ENCODE measurements around the gene LRBA.

- TF ChIP-seq, protein P1, sequence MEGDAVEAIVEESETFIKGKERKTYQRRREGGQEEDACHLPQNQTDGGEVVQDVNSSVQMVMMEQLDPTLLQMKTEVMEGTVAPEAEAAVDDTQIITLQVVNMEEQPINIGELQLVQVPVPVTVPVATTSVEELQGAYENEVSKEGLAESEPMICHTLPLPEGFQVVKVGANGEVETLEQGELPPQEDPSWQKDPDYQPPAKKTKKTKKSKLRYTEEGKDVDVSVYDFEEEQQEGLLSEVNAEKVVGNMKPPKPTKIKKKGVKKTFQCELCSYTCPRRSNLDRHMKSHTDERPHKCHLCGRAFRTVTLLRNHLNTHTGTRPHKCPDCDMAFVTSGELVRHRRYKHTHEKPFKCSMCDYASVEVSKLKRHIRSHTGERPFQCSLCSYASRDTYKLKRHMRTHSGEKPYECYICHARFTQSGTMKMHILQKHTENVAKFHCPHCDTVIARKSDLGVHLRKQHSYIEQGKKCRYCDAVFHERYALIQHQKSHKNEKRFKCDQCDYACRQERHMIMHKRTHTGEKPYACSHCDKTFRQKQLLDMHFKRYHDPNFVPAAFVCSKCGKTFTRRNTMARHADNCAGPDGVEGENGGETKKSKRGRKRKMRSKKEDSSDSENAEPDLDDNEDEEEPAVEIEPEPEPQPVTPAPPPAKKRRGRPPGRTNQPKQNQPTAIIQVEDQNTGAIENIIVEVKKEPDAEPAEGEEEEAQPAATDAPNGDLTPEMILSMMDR (IDR thresholded peaks at IDR 0.05; ENCODE audit: borderline replicate concordance, extremely low read depth, low read length, poor library complexity, severe bottlenecking) = no peak
- no peak for TF ChIP-seq EZH2 (IDR thresholded peaks at IDR 0.05; ENCODE audit: borderline replicate concordance, low read depth, low read length, severe bottlenecking)
These were observed 783.1 kb downstream of the LRBA start for GRCh38 chr4:150232029-150232428.
